IMR-90 (cell line): ENCODE measurements around the gene ARHGEF3. TPM values are rescaled to one million over a fixed set of nuclear protein-coding genes. Genes with fewer than 3 reads are reported as not detected.
A peak's percentile ranks its signal among the peaks of the same experiment; 100 is the strongest.

ENCODE experiments used
- ATAC-seq: fragments of 200-7000 bp; cut with Tn5 transposase; 2 replicates; pipeline ENCODE4 v1.9.1; 2020; ENCODE audit warnings: low read depth, mild to moderate bottlenecking, moderate library complexity
- BruUV-seq: library from RNA; stranded (reverse); fragments of 400-500 nt; replicated peaks from 2 replicates; lab custom pipeline; 2021; lab: Mats Ljungman, UMichigan
- CTCF ChIA-PET: fragments of 300-600 bp; formaldehyde crosslinking; extraction: SDS; loops from one replicate; lab custom pipeline; 2021; ENCODE audit warnings: antibody characterized with exemption; lab: Yijun Ruan, JAX
- POLR2A ChIA-PET: fragments of 300-600 bp; sonication (Branson Sonifier 250); formaldehyde crosslinking; loops from one replicate; lab custom pipeline; 2022; ENCODE audit warnings: antibody characterized with exemption; ENCODE audit not compliant: unreplicated experiment; lab: Charles Lee
- DNase-seq: peaks from one replicate; pipeline ENCODE4 v3.0.0; 2013
- H2AFZ ChIP-seq: replicated peaks from 2 replicates; pipeline ENCODE3; 2013; ENCODE audit warnings: low read length, mild to moderate bottlenecking; ENCODE audit not compliant: poor library complexity
- H2AK5ac ChIP-seq: 2 replicates; pipeline ENCODE4 v1.6.1; 2013; ENCODE audit warnings: low read depth, low read length, inconsistent platforms
- H2AK9ac ChIP-seq: replicated peaks from 2 replicates; pipeline ENCODE3; 2013; ENCODE audit warnings: mild to moderate bottlenecking, low read depth, low read length, moderate library complexity; ENCODE audit not compliant: poor library complexity
- H2BK120ac ChIP-seq: 2 replicates; pipeline ENCODE4 v1.6.1; 2013; ENCODE audit warnings: low read depth, low read length, inconsistent platforms
- H2BK15ac ChIP-seq: 3 replicates; pipeline ENCODE4 v1.6.1; 2013; ENCODE audit warnings: low read depth, low read length, inconsistent platforms
- H2BK20ac ChIP-seq: 2 replicates; pipeline ENCODE4 v1.6.1; 2013; ENCODE audit warnings: low read depth, mild to moderate bottlenecking, inconsistent platforms, low read length, moderate library complexity
- H2BK5ac ChIP-seq: 2 replicates; pipeline ENCODE4 v1.6.1; 2013; ENCODE audit warnings: mild to moderate bottlenecking, low read depth, low read length, inconsistent platforms; ENCODE audit not compliant: poor library complexity, severe bottlenecking
- H3K14ac ChIP-seq: replicated peaks from 2 replicates; pipeline ENCODE4 v1.6.1; 2013; ENCODE audit warnings: low read depth, low read length, inconsistent platforms
- H3K18ac ChIP-seq: 2 replicates; pipeline ENCODE4 v1.6.1; 2013; ENCODE audit warnings: low read depth, low read length, control low read depth
- H3K23ac ChIP-seq: 2 replicates; pipeline ENCODE4 v1.6.1; 2013; ENCODE audit warnings: low read depth, low read length, inconsistent platforms
- H3K27ac ChIP-seq: 2 replicates; pipeline ENCODE4 v1.5.1; 2013; ENCODE audit warnings: mild to moderate bottlenecking, control low read depth, low read length; ENCODE audit not compliant: insufficient read depth
- H3K27me3 ChIP-seq: 2 replicates; pipeline ENCODE4 v1.6.1; 2013; ENCODE audit warnings: low read length; ENCODE audit not compliant: control insufficient read depth, insufficient read depth
- H3K36me3 ChIP-seq: 2 replicates; pipeline ENCODE4 v1.6.1; 2013; ENCODE audit warnings: low read length, mixed read lengths; ENCODE audit not compliant: control insufficient read depth, insufficient read depth
- H3K4ac ChIP-seq: 2 replicates; pipeline ENCODE4 v1.6.1; 2013; ENCODE audit warnings: low read depth, low read length, inconsistent platforms
- H3K4me1 ChIP-seq: 2 replicates; pipeline ENCODE4 v1.6.1; 2013; ENCODE audit warnings: low read length, mixed read lengths; ENCODE audit not compliant: control insufficient read depth, insufficient read depth
- H3K4me2 ChIP-seq: 2 replicates; pipeline ENCODE4 v1.6.1; 2013; ENCODE audit warnings: low read depth, mild to moderate bottlenecking, control low read depth, low read length, moderate library complexity
- H3K4me3 ChIP-seq: 2 replicates; pipeline ENCODE4 v1.5.1; 2013; ENCODE audit warnings: low read depth, mild to moderate bottlenecking, control low read depth, low read length, moderate library complexity; ENCODE audit not compliant: insufficient read depth
- H3K56ac ChIP-seq: 2 replicates; pipeline ENCODE4 v1.6.1; 2013; ENCODE audit warnings: low read length, inconsistent platforms; ENCODE audit not compliant: insufficient read depth; ENCODE audit errors: extremely low read depth
- H3K79me1 ChIP-seq, 2 experiments: 2 replicates each; pipeline ENCODE4 v1.6.1; 2013; ENCODE audit warnings: low read length in 2 of 2, inconsistent platforms in 1 of 2, low read depth in 1 of 2
- H3K9ac ChIP-seq: 2 replicates; pipeline ENCODE4 v1.6.1; 2013; ENCODE audit warnings: low read depth, low read length, control low read depth
- H3K9me1 ChIP-seq: 2 replicates; pipeline ENCODE4 v1.6.1; 2013; ENCODE audit warnings: low read length, inconsistent platforms; ENCODE audit not compliant: insufficient read depth
- H3K9me3 ChIP-seq: 2 replicates; pipeline ENCODE4 v1.6.1; 2013; ENCODE audit warnings: low read length; ENCODE audit not compliant: control insufficient read depth, insufficient read depth
- H4K20me1 ChIP-seq: 2 replicates; pipeline ENCODE4 v1.6.1; 2013; ENCODE audit warnings: low read length, inconsistent platforms; ENCODE audit not compliant: insufficient read depth
- H4K5ac ChIP-seq: 2 replicates; pipeline ENCODE4 v1.6.1; 2013; ENCODE audit warnings: mild to moderate bottlenecking, low read depth, low read length, control low read depth
- H4K8ac ChIP-seq, 2 experiments: 2 replicates each; pipeline ENCODE4 v1.6.1; 2013; ENCODE audit warnings: low read depth in 2 of 2, low read length in 2 of 2, control low read depth in 1 of 2, inconsistent platforms in 1 of 2
- H4K91ac ChIP-seq: 2 replicates; pipeline ENCODE4 v1.6.1; 2013; ENCODE audit warnings: low read depth, low read length, inconsistent platforms; ENCODE audit not compliant: insufficient read depth
- BHLHE40 ChIP-seq: fragments of 150-350 bp; IDR thresholded peaks from 2 replicates; pipeline ENCODE4 v1.6.1; 2016; ENCODE audit warnings: mild to moderate bottlenecking, low read depth, low read length
- CEBPB ChIP-seq: IDR thresholded peaks from 2 replicates; pipeline ENCODE4 v1.6.1; 2012; ENCODE audit warnings: low read depth, low read length, improper control_type of control experiment
- CHD1 ChIP-seq: IDR thresholded peaks from 2 replicates; pipeline ENCODE4 v1.6.1; 2012; ENCODE audit warnings: low read depth, low read length, improper control_type of control experiment
- CTCF ChIP-seq: conservative IDR thresholded peaks from 2 replicates; pipeline ENCODE4 v1.5.1; 2012; ENCODE audit warnings: mild to moderate bottlenecking, low read depth, low read length, improper control_type of control experiment
- FOS ChIP-seq: fragments of 150-350 bp; IDR thresholded peaks from 2 replicates; pipeline ENCODE4 v1.6.1; 2016; ENCODE audit warnings: low read depth, low read length
- MAZ ChIP-seq: IDR thresholded peaks from 2 replicates; pipeline ENCODE4 v1.6.1; 2012; ENCODE audit warnings: low read depth, mild to moderate bottlenecking, low read length, improper control_type of control experiment, moderate library complexity, borderline replicate concordance
- POLR2A ChIP-seq: IDR thresholded peaks from 2 replicates; pipeline ENCODE4 v1.6.1; 2012; ENCODE audit warnings: mild to moderate bottlenecking, low read depth, low read length
- RAD21 ChIP-seq: IDR thresholded peaks from 2 replicates; pipeline ENCODE4 v1.6.1; 2012; ENCODE audit warnings: low read length, improper control_type of control experiment
- RCOR1 ChIP-seq: IDR thresholded peaks from 2 replicates; pipeline ENCODE4 v1.6.1; 2012; ENCODE audit warnings: mild to moderate bottlenecking, low read length, improper control_type of control experiment; ENCODE audit not compliant: insufficient replicate concordance
- USF2 ChIP-seq: fragments of 150-350 bp; IDR thresholded peaks from 2 replicates; pipeline ENCODE4 v1.6.1; 2017; ENCODE audit warnings: mild to moderate bottlenecking, antibody characterized with exemption, low read length, low read depth
- WGBS, 2 experiments: methylation state at CpG; one replicate each; pipeline versions ENCODE4 v1.1.5 to v1.1.7; 2013; ENCODE audit warnings: missing lambda C conversion rate in 2 of 2; ENCODE audit not compliant: insufficient read length in 1 of 2; ENCODE audit errors: extremely low coverage in 2 of 2; 5-methylcytosine and 5-hydroxymethylcytosine counted together
- dilution Hi-C: fragments of 300-500 bp; cut with HindIII; formaldehyde crosslinking; loops from one replicate; pipeline ENCODE4 v1.14.3; 2018; ENCODE audit warnings: low sequenced_read_pairs; ENCODE audit not compliant: unreplicated experiment
- in situ Hi-C: fragments of 300-500 bp; cut with MboI; formaldehyde crosslinking; loops from 3 replicates; pipeline ENCODE4 v1.14.3; 2019; ENCODE audit warnings: low sequenced_read_pairs, inconsistent platforms, mixed read lengths
- intact Hi-C: fragments of 100-400 bp; cut with micrococcal nuclease; formaldehyde crosslinking; loops from 2 replicates; pipeline ENCODE4 v1.10.0; 2022
- polyA plus RNA-seq, 3 experiments: library from polyadenylated mRNA; depleted of rRNA; stranded (reverse); fragments of >200 nt; gene quantifications; 2 replicates each; pipeline ENCODE4 v1.2.3, GENCODE V29; 2012; ENCODE audit warnings: low replicate concordance in 1 of 3
- total RNA-seq: library from RNA; depleted of rRNA; stranded (reverse); fragments of >200 nt; gene quantifications from 2 replicates; pipeline ENCODE4 v1.2.3, GENCODE V29; 2012
- TF ChIP-seq, protein P1 (sequence below): fragments of 150-350 bp; IDR thresholded peaks from 2 replicates; pipeline ENCODE4 v1.6.1; 2016; ENCODE audit warnings: low read depth, mild to moderate bottlenecking, low read length, moderate library complexity, borderline replicate concordance

Gene ARHGEF3
- total and polyA plus RNA-seq, 2 of the 4 experiments (the other 2 are of a cell fraction), result 2.1 to 2.3 TPM

DNA sequence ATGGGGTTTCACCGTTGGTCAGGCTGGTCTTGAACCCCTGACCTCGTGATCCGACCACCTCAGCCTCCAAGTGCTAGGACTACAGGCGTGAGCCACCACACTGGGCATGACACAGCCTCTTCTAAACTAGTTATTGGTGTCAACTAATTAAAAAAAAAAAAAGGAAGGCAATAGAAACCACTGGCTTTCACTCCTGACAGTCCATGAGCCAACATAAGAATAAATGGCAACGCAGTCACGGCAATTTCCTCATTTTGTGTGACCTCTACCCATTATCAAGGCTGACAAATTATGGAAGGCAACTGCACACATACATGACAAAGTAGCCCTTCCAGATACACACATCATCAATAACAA lies 5.9 kb downstream of the ARHGEF3 start:
- POLR2A ChIA-PET, result no interaction called here
- no peak overlapping the region for H2BK15ac ChIP-seq
- TF ChIP-seq RCOR1, result no peak
- TF ChIP-seq, protein P1, sequence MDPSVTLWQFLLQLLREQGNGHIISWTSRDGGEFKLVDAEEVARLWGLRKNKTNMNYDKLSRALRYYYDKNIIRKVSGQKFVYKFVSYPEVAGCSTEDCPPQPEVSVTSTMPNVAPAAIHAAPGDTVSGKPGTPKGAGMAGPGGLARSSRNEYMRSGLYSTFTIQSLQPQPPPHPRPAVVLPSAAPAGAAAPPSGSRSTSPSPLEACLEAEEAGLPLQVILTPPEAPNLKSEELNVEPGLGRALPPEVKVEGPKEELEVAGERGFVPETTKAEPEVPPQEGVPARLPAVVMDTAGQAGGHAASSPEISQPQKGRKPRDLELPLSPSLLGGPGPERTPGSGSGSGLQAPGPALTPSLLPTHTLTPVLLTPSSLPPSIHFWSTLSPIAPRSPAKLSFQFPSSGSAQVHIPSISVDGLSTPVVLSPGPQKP, result no peak
- TF ChIP-seq FOS, result no peak
- TF ChIP-seq CHD1, result no peak
- no peak for TF ChIP-seq USF2
- no peak for TF ChIP-seq CTCF
- TF ChIP-seq BHLHE40, result no peak
- TF ChIP-seq CEBPB, result no peak
- no peak for TF ChIP-seq RAD21
- TF ChIP-seq POLR2A, result no peak
- no peak for TF ChIP-seq MAZ
- BruUV-seq, result no TSS peak
- no peaks in the 10 kb centered on the region for H3K27me3 ChIP-seq
- H2AFZ ChIP-seq, result no peak overlapping the region
- intact Hi-C loops, result no loop called here
- H3K9me3 ChIP-seq, result no peaks in the 10 kb centered on the region
- no peak overlapping the region for H3K4me2 ChIP-seq
- H2AK9ac ChIP-seq, result no peak overlapping the region
- WGBS, 2 experiments, result no CpG with 5 or more reads among the region's 6 CpGs
- H3K9ac ChIP-seq, result no peak overlapping the region
- H3K9me1 ChIP-seq, result 0 out of 2 replicates have a peak, but pooled peaks cover 2% of the 10 kb centered on the region
- no peak overlapping the region for H3K56ac ChIP-seq
- no peak overlapping the region for H3K18ac ChIP-seq
- peak overlapping the region; percentile 35; the same call in 1 of the 2 replicates for H2AK5ac ChIP-seq
- H3K4me1 ChIP-seq, result peaks cover 6% of the 10 kb centered on the region
- no peak for DNase-seq
- H4K5ac ChIP-seq, result no peak overlapping the region
- no peaks in the 10 kb centered on the region for H4K20me1 ChIP-seq
- no peaks in the 10 kb centered on the region for H3K36me3 ChIP-seq
- CTCF ChIA-PET, result no interaction called here
- no peak overlapping the region for H3K23ac ChIP-seq
- H3K4me3 ChIP-seq, result no peak overlapping the region
- H3K4ac ChIP-seq, result no peak overlapping the region
- no peak overlapping the region for H4K8ac ChIP-seq
- dilution Hi-C loops, result no loop called here
- no peak overlapping the region for H2BK120ac ChIP-seq
- 0 out of 4 replicates have a peak, but pooled peaks cover 2 to 3% of the 10 kb centered on the region in 2 experiments for H3K79me1 ChIP-seq
- in situ Hi-C loops, result loop anchor here (5.0 to 10.0 kb wide), 2 partner anchors 91 to 191 kb away; no protein-coding TSS in a partner anchor
- no peak overlapping the region for H4K91ac ChIP-seq
- H2BK5ac ChIP-seq, result no peak overlapping the region
- H3K27ac ChIP-seq, result no peak overlapping the region
- no peak for ATAC-seq
- H3K14ac ChIP-seq, result no peak overlapping the region
- no peak overlapping the region; the same call in 1 of the 2 replicates for H2BK20ac ChIP-seq
